Activated CD8-positive, alpha-beta memory T cell treated with anti-CD3 and anti-CD28 coated beads for 48 hours (primary cell): ENCODE measurements around the gene MAP2K2.

Source experiments
- DNase-seq, 3 experiments: peaks; one replicate each; pipeline ENCODE4 v3.0.0-alpha.2; 2020; ENCODE audit warnings: low read depth in 2 of 3, low spot score in 2 of 3

The MAP2K2 gene

GRCh38 chr19:4045597-4046361, 78.1 kb downstream of the MAP2K2 start:
- DNase-seq, result no peak

- no peak for DNase-seq
These were observed 78.9 kb downstream of the MAP2K2 start for GRCh38 chr19:4044990-4045465.

DNA sequence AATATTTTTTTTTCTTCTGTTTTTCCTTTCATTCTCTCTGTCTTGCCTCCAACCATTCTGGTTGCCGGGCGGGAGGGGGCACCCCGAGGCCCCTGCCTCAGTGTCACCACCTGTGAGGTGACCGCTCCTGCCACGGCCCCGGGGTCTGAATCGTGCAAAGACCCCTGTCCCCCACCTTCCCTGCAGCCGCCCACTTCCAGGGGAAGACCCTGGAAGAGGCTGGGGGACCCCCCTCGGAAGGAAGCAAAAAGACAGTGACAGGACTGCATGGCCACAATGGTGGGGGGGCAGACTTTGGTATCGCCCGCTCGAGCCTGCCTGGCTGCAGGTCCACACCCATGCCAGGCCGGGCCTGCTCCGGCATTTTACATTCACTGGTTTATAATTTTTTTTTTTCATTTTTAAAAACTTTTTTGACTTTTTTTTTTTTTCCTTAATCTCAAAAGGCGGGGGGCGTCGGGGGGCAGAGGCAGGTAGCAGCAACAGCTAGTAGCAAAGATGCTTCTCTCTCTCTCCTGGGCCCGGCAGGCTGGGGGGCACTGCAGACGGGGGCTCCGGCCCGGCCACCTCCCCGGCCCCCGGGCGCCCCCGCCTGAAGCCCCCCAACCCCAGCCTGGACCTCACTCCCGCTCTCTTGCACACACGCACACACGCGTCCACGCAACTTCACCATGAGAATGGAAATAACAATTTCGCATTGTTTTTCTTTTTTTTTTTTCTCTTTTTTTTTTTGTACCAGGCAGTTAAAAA, 79.8 kb downstream of the MAP2K2 start:
- no peak for DNase-seq

DNA sequence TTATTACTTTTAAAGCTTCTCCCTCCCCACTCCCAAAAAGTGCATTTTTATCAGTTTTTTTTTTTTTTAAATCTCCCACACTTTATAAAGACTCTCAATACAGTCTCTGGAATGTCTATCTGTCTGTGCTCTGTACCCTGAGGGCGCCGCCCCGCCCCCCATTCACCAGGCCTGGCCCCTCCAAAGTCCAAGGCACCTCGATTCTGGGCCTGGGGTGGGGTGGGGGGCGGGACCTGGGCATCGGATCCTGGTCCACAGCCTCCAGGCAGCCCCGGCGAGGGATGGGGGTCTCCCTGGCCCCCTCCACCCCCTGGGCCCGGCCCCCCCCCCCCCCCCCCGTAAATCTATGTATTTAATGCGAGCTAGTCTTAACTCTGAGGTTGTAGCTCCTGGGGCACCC, 80.5 kb downstream of the MAP2K2 start:
- DNase-seq, result no peak

DNA sequence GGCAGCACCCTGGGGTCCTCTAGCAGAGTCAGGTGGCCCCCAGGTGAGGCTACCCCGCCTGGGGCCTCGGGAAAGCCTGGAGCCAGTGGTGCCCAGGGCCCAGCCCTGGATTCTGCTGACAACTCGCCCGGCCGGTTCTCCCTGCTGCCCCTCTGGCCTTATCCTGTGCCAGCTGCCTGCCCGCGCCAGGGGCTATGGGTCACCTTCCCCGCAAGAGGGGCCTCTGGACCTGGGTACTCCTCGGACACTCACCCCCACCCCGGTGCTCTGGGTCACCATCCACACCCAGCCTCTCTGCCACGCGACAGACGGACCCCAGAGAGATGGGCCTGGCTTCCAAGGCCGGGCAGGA, 81.2 kb downstream of the MAP2K2 start:
- DNase-seq, result no peak

GRCh38 chr19:4042064-4042730, 81.7 kb downstream of the MAP2K2 start:
- no peak for DNase-seq
